Measurements from ENCODE around the gene CDHR5. TPM values are rescaled to one million over a fixed set of nuclear protein-coding genes. Genes with fewer than 3 reads are reported as not detected.

The CDHR5 gene
- total and polyA plus RNA-seq, 9 of the 15 experiments (the other 6 are each of a cell fraction or from before 2014, with no cell fraction given): 0.16 TPM; not detected in 8

GRCh38 chr11:575996-576768 is 48.6 kb downstream of the CDHR5 start, which contains the start of gene PHRF1 (continued):
- TF ChIP-seq TAF1 (IDR thresholded peaks at IDR 0.05; ENCODE audit: control insufficient read depth, extremely low read depth, insufficient read depth, low read length, severe bottlenecking) (peak; percentile 97), NR4A1 (CRISPR knock-in tag; IDR thresholded peaks at IDR 0.05) (no peak), NR4A1 (tag; IDR thresholded peaks at IDR 0.05) (0 out of 2 replicates have a peak, but pooled peaks have one; percentile 48), ZNF384 (IDR thresholded peaks at IDR 0.05; ENCODE audit: low read depth, low read length) (0 out of 2 replicates have a peak, but pooled peaks have one; percentile 31), ELF4 (CRISPR knock-in tag; IDR thresholded peaks at IDR 0.05) (peak; percentile 22; the same call in 1 of the 2 replicates), HCFC1 (IDR thresholded peaks at IDR 0.05; ENCODE audit: low read depth, low read length) (peak; percentile 78), ZBTB17 (CRISPR knock-in tag; IDR thresholded peaks at IDR 0.05) (0 out of 2 replicates have a peak, but pooled peaks have one; percentile 22), NRF1 (conservative IDR thresholded peaks at IDR 0.05 in 1 of 2, IDR thresholded peaks at IDR 0.05 in 1 of 2) (0 out of 4 replicates have a peak, but pooled peaks of 1 of the 2 experiments have one; percentile 18), EP400 (IDR thresholded peaks at IDR 0.05) (peak; percentile 90), EGR1 (conservative IDR thresholded peaks at IDR 0.05) (peak; percentile 53), USF2 (CRISPR knock-in tag; IDR thresholded peaks at IDR 0.05) (no peak), E2F8 (IDR thresholded peaks at IDR 0.05; ENCODE audit: low read depth, partially characterized antibody) (peak; percentile 94), PHF20 (IDR thresholded peaks at IDR 0.05; ENCODE audit: partially characterized antibody) (peak; percentile 85), TEAD1 (CRISPR knock-in tag; IDR thresholded peaks at IDR 0.05) (peak in 1 of 2 experiments; percentile 40; a peak in 1 of 4 replicates), GABPA (tag; conservative IDR thresholded peaks at IDR 0.05; ENCODE audit: low read depth) (peak; percentile 98), POLR2B (IDR thresholded peaks at IDR 0.05; ENCODE audit: low read depth, partially characterized antibody) (peak; percentile 28), TRIM28 (IDR thresholded peaks at IDR 0.05) (peak; percentile 61), NFYB (IDR thresholded peaks at IDR 0.05; ENCODE audit: extremely low read depth, insufficient read length) (peak; percentile 10), SAP30 (IDR thresholded peaks at IDR 0.05; ENCODE audit: borderline replicate concordance, insufficient read depth, low read depth, low read length, poor library complexity, severe bottlenecking) (peak; percentile 72), PRDM10 (IDR thresholded peaks at IDR 0.05; ENCODE audit: partially characterized antibody) (peak; percentile 100), DACH1 (IDR thresholded peaks at IDR 0.05; ENCODE audit: partially characterized antibody) (peak; percentile 48)
